CD8-positive, alpha-beta memory T cell (primary cell): Measurements from ENCODE around the gene DHTKD1. TPM values are rescaled to one million over a fixed set of nuclear protein-coding genes. Genes with fewer than 3 reads are reported as not detected.
"Not testable (repeated sequence)": the region's sequence is repeated elsewhere in the genome, so short reads cannot be mapped to it uniquely, and the experiment has no call there.

ENCODE experiments used
- CTCF ChIA-PET: fragments of 350-600 bp; sonication (Branson Sonifier 250); formaldehyde crosslinking; loops from one replicate; lab custom pipeline; 2021; ENCODE audit warnings: antibody characterized with exemption; lab: Charles Lee
- POLR2A ChIA-PET: fragments of 350-600 bp; sonication (Branson Sonifier 250); formaldehyde crosslinking; loops from one replicate; lab custom pipeline; 2021; ENCODE audit warnings: antibody characterized with exemption; lab: Charles Lee
- DNase-seq, 5 donors: peaks; one replicate each; pipeline versions ENCODE4 v3.0.0 to v3.0.0-alpha.2; 2020 to 2022; ENCODE audit warnings: mixed read lengths in 1 of 5
- H3K27ac ChIP-seq: one replicate; pipeline ENCODE4 v1.7.0; 2013; ENCODE audit warnings: low read depth, mild to moderate bottlenecking, low read length, moderate library complexity
- H3K27me3 ChIP-seq: 2 replicates; pipeline ENCODE4 v1.7.0; 2013; ENCODE audit warnings: low read length, mild to moderate bottlenecking; ENCODE audit not compliant: insufficient read depth, poor library complexity, severe bottlenecking
- H3K36me3 ChIP-seq: 2 replicates; pipeline ENCODE4 v1.7.0; 2013; ENCODE audit warnings: mild to moderate bottlenecking, low read length, moderate library complexity; ENCODE audit not compliant: insufficient read depth
- H3K4me1 ChIP-seq: 2 replicates; pipeline ENCODE4 v1.7.0; 2013; ENCODE audit warnings: mild to moderate bottlenecking, low read length, moderate library complexity; ENCODE audit not compliant: insufficient read depth
- H3K4me3 ChIP-seq: 2 replicates; pipeline ENCODE4 v1.7.0; 2013; ENCODE audit warnings: mild to moderate bottlenecking, low read length
- H3K9me3 ChIP-seq: 2 replicates; pipeline ENCODE4 v1.7.0; 2013; ENCODE audit warnings: mild to moderate bottlenecking, low read length
- H3K27ac Mint-ChIP-seq, 8 donors: one replicate each; pipeline ENCODE4 v1.8.0; 2020 to 2021; ENCODE audit warnings: mixed read lengths in 8 of 8, mild to moderate bottlenecking in 6 of 8, inconsistent platforms in 3 of 8, moderate library complexity in 3 of 8
- H3K27me3 Mint-ChIP-seq, 2 donors: one replicate each; pipeline ENCODE4 v1.8.0; 2020 to 2021; ENCODE audit warnings: mixed read lengths in 2 of 2, mild to moderate bottlenecking in 1 of 2, moderate library complexity in 1 of 2
- H3K36me3 Mint-ChIP-seq, 3 donors: one replicate each; pipeline ENCODE4 v1.8.0; 2020 to 2021; ENCODE audit warnings: mixed read lengths in 3 of 3, inconsistent platforms in 1 of 3, mild to moderate bottlenecking in 1 of 3
- H3K4me1 Mint-ChIP-seq, 3 donors: one replicate each; pipeline ENCODE4 v1.8.0; 2020 to 2021; ENCODE audit warnings: mixed read lengths in 3 of 3, inconsistent platforms in 1 of 3, mild to moderate bottlenecking in 1 of 3
- H3K4me3 Mint-ChIP-seq, 7 donors: one replicate each; pipeline ENCODE4 v1.8.0; 2020 to 2021; ENCODE audit warnings: mixed read lengths in 7 of 7, mild to moderate bottlenecking in 6 of 7, moderate library complexity in 4 of 7, inconsistent platforms in 2 of 7
- H3K9me3 Mint-ChIP-seq, 5 donors: one replicate each; pipeline ENCODE4 v1.8.0; 2020 to 2022; ENCODE audit warnings: mixed read lengths in 5 of 5, mild to moderate bottlenecking in 3 of 5, moderate library complexity in 2 of 5, inconsistent platforms in 1 of 5
- polyA plus RNA-seq: library from polyadenylated mRNA; unstranded; fragments of 300-500 nt; fragmentation: Illumina TruSeq; gene quantifications from one replicate; pipeline ENCODE4 v1.2.3, GENCODE V29; 2021
- total RNA-seq, 2 experiments: library from RNA; stranded (reverse); gene quantifications; one replicate each; pipeline ENCODE4 v1.2.3, GENCODE V29; 2021

Gene DHTKD1
- total and polyA plus RNA-seq, 3 experiments from 2014 or later, result 9.2 to 13.9 (median 11.1) TPM

- Mint-ChIP-seq H3K4me1 (peaks cover 14 to 25% (median 20%) of the 10 kb centered on the region in 3 donors), H3K27ac (peak overlapping the region in 1 of 8 donors; percentile 50), H3K4me3 (peak overlapping the region in 1 of 7 donors; percentile 72)
- CTCF ChIA-PET, result interaction anchor here (0.6 to 1.3 kb wide), 2 partner anchors 15 to 85 kb away, joined by 3 to 5 read pairs; no protein-coding TSS in a partner anchor
- H3K36me3 Mint-ChIP-seq, H3K9me3 ChIP-seq, POLR2A ChIA-PET, H3K9me3 Mint-ChIP-seq, H3K36me3 ChIP-seq, H3K27ac ChIP-seq, H3K27me3 ChIP-seq, H3K4me3 ChIP-seq, H3K4me1 ChIP-seq, DNase-seq, H3K27me3 Mint-ChIP-seq: not testable (repeated sequence)
These were observed 2.7 kb downstream of the DHTKD1 start for GRCh38 chr10:12071441-12071840.

GRCh38 chr10:12073526-12073925, 4.8 kb downstream of the DHTKD1 start:
- ChIA-PET CTCF (interaction anchor here (0.9 kb wide), 1 partner anchor 9 kb away, joined by 3 read pairs; no protein-coding TSS in a partner anchor), POLR2A (no interaction called here)
- no peaks in the 10 kb centered on the region for H3K9me3 ChIP-seq
- no peaks in the 10 kb centered on the region for H3K27me3 ChIP-seq
- H3K36me3 ChIP-seq, result no peaks in the 10 kb centered on the region
- H3K36me3 Mint-ChIP-seq, result peaks cover 4 to 11% (median 4%) of the 10 kb centered on the region in 3 donors
- no peaks in the 10 kb centered on the region for H3K9me3 Mint-ChIP-seq
- peaks cover 7% of the 10 kb centered on the region for H3K4me1 ChIP-seq
- H3K27ac ChIP-seq, result no peak overlapping the region
- DNase-seq, result no peak
- H3K27ac Mint-ChIP-seq, result no peak overlapping the region
- no peak overlapping the region for H3K4me3 ChIP-seq
- no peaks in the 10 kb centered on the region for H3K27me3 Mint-ChIP-seq
- H3K4me3 Mint-ChIP-seq, result peak overlapping the region in 1 of 7 donors; percentile 16
- H3K4me1 Mint-ChIP-seq, result peaks cover 11 to 22% (median 16%) of the 10 kb centered on the region in 3 donors

GRCh38 chr10:12077580-12078180, 8.9 kb downstream of the DHTKD1 start:
- H3K9me3 Mint-ChIP-seq, result no peaks in the 10 kb centered on the region
- no peaks in the 10 kb centered on the region for H3K27me3 ChIP-seq

GRCh38 chr10:12081470-12081869, 12.7 kb downstream of the DHTKD1 start:
- H3K36me3 Mint-ChIP-seq, result peaks cover 7 to 39% (median 8%) of the 10 kb centered on the region in 3 donors
- H3K4me1 Mint-ChIP-seq, result no peaks in the 10 kb centered on the region
- CTCF ChIA-PET, result interaction anchor here (1.0 kb wide), 1 partner anchor 9 kb away, joined by 3 read pairs; no protein-coding TSS in a partner anchor
- no peaks in the 10 kb centered on the region for H3K9me3 Mint-ChIP-seq
- H3K27ac Mint-ChIP-seq, result no peak overlapping the region
- no peak for DNase-seq
- H3K4me3 ChIP-seq, result no peak overlapping the region
- H3K27me3 ChIP-seq, result no peaks in the 10 kb centered on the region
- POLR2A ChIA-PET, result interaction anchor here (0.6 kb wide), 1 partner anchor 917 kb away, joined by 3 read pairs; no protein-coding TSS in a partner anchor
- no peak overlapping the region for H3K4me3 Mint-ChIP-seq
- H3K36me3 ChIP-seq, result no peaks in the 10 kb centered on the region
- no peaks in the 10 kb centered on the region for H3K9me3 ChIP-seq
- peaks cover 0 to 1% of the 10 kb centered on the region in 2 donors for H3K27me3 Mint-ChIP-seq
- no peaks in the 10 kb centered on the region for H3K4me1 ChIP-seq
- no peak overlapping the region for H3K27ac ChIP-seq

More at GRCh38 chr10:12077580-12078180, 8.9 kb downstream of the DHTKD1 start:
- H3K27me3 Mint-ChIP-seq, result peaks cover 0 to 1% of the 10 kb centered on the region in 2 donors
- H3K36me3 Mint-ChIP-seq, result peaks cover 4 to 23% (median 7%) of the 10 kb centered on the region in 3 donors
- no peak overlapping the region for H3K4me3 Mint-ChIP-seq
- CTCF ChIA-PET, result no interaction called here
- Histone ChIP-seq H3K9me3 (no peaks in the 10 kb centered on the region), H3K36me3 (no peaks in the 10 kb centered on the region), H3K4me3 (no peak overlapping the region), H3K27ac (no peak overlapping the region), H3K4me1 (no peaks in the 10 kb centered on the region)
- no peak overlapping the region for H3K27ac Mint-ChIP-seq
- POLR2A ChIA-PET, result no interaction called here
- H3K4me1 Mint-ChIP-seq, result peaks cover 0 to 5% (median 0%) of the 10 kb centered on the region in 3 donors
- DNase-seq, result no peak

GRCh38 chr10:12081879-12082557, 13.3 kb downstream of the DHTKD1 start:
- Mint-ChIP-seq H3K4me3 (no peak overlapping the region), H3K36me3 (peaks cover 7 to 45% (median 10%) of the 10 kb centered on the region in 3 donors), H3K27me3 (peaks cover 0 to 1% of the 10 kb centered on the region in 2 donors), H3K9me3 (no peaks in the 10 kb centered on the region), H3K27ac (peak overlapping the region in 1 of 8 donors; percentile 36), H3K4me1 (no peaks in the 10 kb centered on the region)
- no peak overlapping the region for H3K27ac ChIP-seq
- no peak for DNase-seq
- CTCF ChIA-PET, result interaction anchor here (1.0 kb wide), 1 partner anchor 9 kb away, joined by 3 read pairs; no protein-coding TSS in a partner anchor
- H3K36me3 ChIP-seq, result peaks cover 4% of the 10 kb centered on the region
- no peaks in the 10 kb centered on the region for H3K4me1 ChIP-seq
- POLR2A ChIA-PET, result interaction anchor here (0.6 kb wide), 1 partner anchor 917 kb away, joined by 3 read pairs; no protein-coding TSS in a partner anchor
- no peak overlapping the region for H3K4me3 ChIP-seq
- H3K9me3 ChIP-seq, result no peaks in the 10 kb centered on the region
- H3K27me3 ChIP-seq, result no peaks in the 10 kb centered on the region

GRCh38 chr10:12088919-12089318, 20.2 kb downstream of the DHTKD1 start:
- Mint-ChIP-seq H3K4me3 (no peak overlapping the region), H3K27me3 (no peaks in the 10 kb centered on the region), H3K4me1 (no peaks in the 10 kb centered on the region), H3K9me3 (no peaks in the 10 kb centered on the region), H3K27ac (peak overlapping the region in 3 of 8 donors; percentile 3 to 96 (median 79)), H3K36me3 (peaks cover 8 to 71% (median 21%) of the 10 kb centered on the region in 3 donors)
- peaks cover 6% of the 10 kb centered on the region for H3K36me3 ChIP-seq
- H3K27ac ChIP-seq, result no peak overlapping the region
- DNase-seq, result no peak
- no peak overlapping the region for H3K4me3 ChIP-seq
- POLR2A ChIA-PET, result no interaction called here
- H3K27me3 ChIP-seq, result no peaks in the 10 kb centered on the region
- no peaks in the 10 kb centered on the region for H3K9me3 ChIP-seq
- H3K4me1 ChIP-seq, result no peaks in the 10 kb centered on the region
- CTCF ChIA-PET, result no interaction called here

- H3K27me3 ChIP-seq, result no peaks in the 10 kb centered on the region
- H3K4me1 ChIP-seq, result no peaks in the 10 kb centered on the region
- no peaks in the 10 kb centered on the region for H3K4me1 Mint-ChIP-seq
- peaks cover 6% of the 10 kb centered on the region for H3K36me3 ChIP-seq
- H3K9me3 Mint-ChIP-seq, result no peaks in the 10 kb centered on the region
- POLR2A ChIA-PET, result no interaction called here
- peaks cover 8 to 71% (median 20%) of the 10 kb centered on the region in 3 donors for H3K36me3 Mint-ChIP-seq
- no peaks in the 10 kb centered on the region for H3K27me3 Mint-ChIP-seq
- H3K27ac ChIP-seq, result no peak overlapping the region
- no peak overlapping the region for H3K4me3 Mint-ChIP-seq
- no peak overlapping the region for H3K4me3 ChIP-seq
- DNase-seq, result no peak
- H3K27ac Mint-ChIP-seq, result peak overlapping the region in 2 of 8 donors; percentile 61 to 66
- H3K9me3 ChIP-seq, result no peaks in the 10 kb centered on the region
- CTCF ChIA-PET, result no interaction called here
These were observed 22.7 kb downstream of the DHTKD1 start for GRCh38 chr10:12091421-12091820.

GRCh38 chr10:12097361-12097760, 28.6 kb downstream of the DHTKD1 start:
- CTCF ChIA-PET, H3K4me1 Mint-ChIP-seq, DNase-seq, H3K4me1 ChIP-seq, H3K4me3 Mint-ChIP-seq, H3K4me3 ChIP-seq, POLR2A ChIA-PET, H3K27me3 Mint-ChIP-seq, H3K27me3 ChIP-seq, H3K9me3 Mint-ChIP-seq, H3K9me3 ChIP-seq, H3K27ac ChIP-seq: not testable (repeated sequence)
- Mint-ChIP-seq H3K27ac (peak overlapping the region in 1 of 8 donors; percentile 54), H3K36me3 (peaks cover 16 to 69% (median 22%) of the 10 kb centered on the region in 3 donors)
- H3K36me3 ChIP-seq, result peaks cover 11% of the 10 kb centered on the region
